GM12878 (cell line): ENCODE results near the gene PLAAT3.

Experiments used
- EP300 ChIP-seq, 2 experiments: fragments of 150-350 bp in 1 of 2; IDR thresholded peaks; 2 replicates each; pipeline ENCODE4 v1.6.1; 2011 to 2012; ENCODE audit warnings: low read depth in 2 of 2, low read length in 2 of 2, borderline replicate concordance in 1 of 2, improper control_type of control experiment in 1 of 2, inconsistent platforms in 1 of 2; ENCODE audit not compliant: control insufficient read depth in 1 of 2
- EZH2 ChIP-seq: IDR thresholded peaks from 2 replicates; pipeline ENCODE4 v1.6.1; 2012; ENCODE audit warnings: low read depth, mild to moderate bottlenecking, control low read depth, inconsistent platforms, low read length, borderline replicate concordance; ENCODE audit not compliant: control insufficient read depth
- SUZ12 ChIP-seq: fragments of 200-600 bp; sonication (generic); IDR thresholded peaks from one replicate; pipeline ENCODE4 v1.6.1; 2018; ENCODE audit warnings: antibody characterized with exemption, mild to moderate bottlenecking; ENCODE audit not compliant: unreplicated experiment
- TF ChIP-seq, protein P1 (sequence below), 3 experiments: IDR thresholded peaks in 2 of 3; conservative IDR thresholded peaks in 1 of 3; 2 replicates each; pipeline ENCODE4 v1.5.1; 2011; ENCODE audit warnings: low read depth in 3 of 3, low read length in 3 of 3, mild to moderate bottlenecking in 3 of 3, control low read depth in 2 of 3, moderate library complexity in 2 of 3, inconsistent platforms in 1 of 3, mixed read lengths in 1 of 3; ENCODE audit not compliant: control insufficient read depth in 2 of 3, insufficient read depth in 1 of 3; ENCODE audit errors: extremely low read depth in 1 of 3

DNA sequence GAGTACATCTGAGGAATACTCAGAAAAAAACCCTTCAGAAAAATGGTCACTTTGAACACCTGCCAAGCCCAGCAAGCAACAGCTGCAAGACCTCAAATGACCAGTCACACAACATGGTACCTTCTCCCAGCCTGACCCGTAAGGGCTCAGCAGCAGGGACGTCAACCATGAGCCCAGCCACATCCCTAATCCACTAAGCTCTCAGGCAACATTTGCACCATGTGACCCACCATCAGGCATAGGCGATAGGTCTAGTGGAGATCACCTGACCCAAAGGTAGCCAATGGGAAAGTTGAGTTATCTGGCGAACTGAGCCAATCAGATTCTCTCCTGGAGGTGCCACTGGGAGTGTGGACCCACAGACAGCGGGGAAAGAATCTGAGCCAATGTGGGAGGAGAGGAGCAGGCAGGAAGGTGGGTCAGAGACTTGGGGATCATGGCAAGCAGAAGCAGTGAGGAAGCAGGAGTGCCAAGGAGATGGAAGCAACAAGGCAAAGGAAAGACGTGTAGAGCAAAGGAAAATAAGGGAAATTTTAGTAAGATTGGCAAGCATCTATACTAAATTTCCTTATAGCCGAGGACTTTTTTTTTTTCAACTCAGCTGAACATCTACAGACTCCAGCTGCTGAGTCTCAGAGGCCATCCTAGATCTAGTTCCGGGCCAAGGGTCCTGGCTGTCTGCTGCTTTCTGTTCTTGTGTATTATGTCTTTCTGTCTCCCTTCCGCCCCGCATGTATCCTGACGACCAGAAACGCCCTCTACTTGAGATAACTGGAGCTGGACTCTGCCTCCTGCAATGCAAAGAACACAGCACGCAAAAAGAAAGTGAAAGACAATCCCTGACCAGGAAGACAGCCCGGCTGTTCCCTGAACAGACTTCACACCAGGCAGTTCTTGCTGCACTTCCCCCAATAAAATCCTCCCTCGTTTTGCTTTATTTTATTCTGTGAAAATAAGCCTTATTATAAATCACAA lies 40.1 kb downstream of the PLAAT3 start:
- no peak for TF ChIP-seq EZH2
- no peak for TF ChIP-seq EP300 (IDR thresholded peaks at IDR 0.05; ENCODE audit: borderline replicate concordance in 1 of 2, control insufficient read depth in 1 of 2, low read depth in 2 of 2, low read length in 2 of 2)
- TF ChIP-seq SUZ12, result no peak
- TF ChIP-seq, protein P1, sequence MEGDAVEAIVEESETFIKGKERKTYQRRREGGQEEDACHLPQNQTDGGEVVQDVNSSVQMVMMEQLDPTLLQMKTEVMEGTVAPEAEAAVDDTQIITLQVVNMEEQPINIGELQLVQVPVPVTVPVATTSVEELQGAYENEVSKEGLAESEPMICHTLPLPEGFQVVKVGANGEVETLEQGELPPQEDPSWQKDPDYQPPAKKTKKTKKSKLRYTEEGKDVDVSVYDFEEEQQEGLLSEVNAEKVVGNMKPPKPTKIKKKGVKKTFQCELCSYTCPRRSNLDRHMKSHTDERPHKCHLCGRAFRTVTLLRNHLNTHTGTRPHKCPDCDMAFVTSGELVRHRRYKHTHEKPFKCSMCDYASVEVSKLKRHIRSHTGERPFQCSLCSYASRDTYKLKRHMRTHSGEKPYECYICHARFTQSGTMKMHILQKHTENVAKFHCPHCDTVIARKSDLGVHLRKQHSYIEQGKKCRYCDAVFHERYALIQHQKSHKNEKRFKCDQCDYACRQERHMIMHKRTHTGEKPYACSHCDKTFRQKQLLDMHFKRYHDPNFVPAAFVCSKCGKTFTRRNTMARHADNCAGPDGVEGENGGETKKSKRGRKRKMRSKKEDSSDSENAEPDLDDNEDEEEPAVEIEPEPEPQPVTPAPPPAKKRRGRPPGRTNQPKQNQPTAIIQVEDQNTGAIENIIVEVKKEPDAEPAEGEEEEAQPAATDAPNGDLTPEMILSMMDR (IDR thresholded peaks at IDR 0.05 in 2 of 3, conservative IDR thresholded peaks at IDR 0.05 in 1 of 3; ENCODE audit: control insufficient read depth in 2 of 3, extremely low read depth in 1 of 3, insufficient read depth in 1 of 3, low read depth in 3 of 3, low read length in 3 of 3), result no peak
